Subcutaneous adipose tissue (tissue), 4 donors: ENCODE results near the gene DYNC1I1. TPM values are rescaled to one million over a fixed set of nuclear protein-coding genes. Genes with fewer than 3 reads are reported as not detected.

Experiments
- total RNA-seq, 4 donors: library from RNA; depleted of rRNA; stranded (reverse); fragments of >200 nt; gene quantifications; one replicate each; pipeline ENCODE4 v1.1.0, GENCODE V29; 2016
- TF ChIP-seq, protein P1 (sequence below): fragments of 450-650 bp; IDR thresholded peaks from one replicate; pipeline ENCODE4 v1.5.1; 2016; ENCODE audit warnings: low read depth, mild to moderate bottlenecking, control low read depth, antibody characterized with exemption, moderate library complexity

The DYNC1I1 gene
- total RNA-seq, 4 donors from 2014 or later: 4.5 to 8.1 (median 5.1) TPM

DNA sequence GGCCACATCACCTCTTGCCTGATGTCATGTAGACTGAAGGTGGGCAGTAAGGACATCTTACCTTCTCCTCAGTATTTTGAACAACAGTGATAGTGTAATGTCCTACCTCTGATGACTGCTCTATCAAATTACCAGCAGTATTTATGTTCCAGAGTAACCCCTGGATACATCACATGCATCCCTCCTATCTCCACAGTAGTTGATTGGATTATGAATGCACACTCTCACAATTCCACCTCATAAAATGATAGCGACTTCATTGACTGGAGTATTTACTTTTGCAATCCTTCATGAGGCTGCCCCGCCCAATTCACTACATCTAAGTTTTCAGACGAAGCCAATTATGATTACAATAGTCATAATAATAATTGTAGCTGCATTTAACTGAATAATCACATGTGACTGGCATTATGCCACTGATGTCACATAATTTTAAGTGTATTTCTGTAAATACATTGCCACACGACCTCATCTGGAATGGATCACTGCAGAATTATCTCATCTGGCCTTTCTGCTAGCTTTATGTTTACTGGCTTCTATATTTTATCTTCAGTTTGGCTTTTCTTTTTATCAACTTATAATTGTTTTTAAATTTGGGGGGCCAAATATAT lies 280.6 kb downstream of the DYNC1I1 start:
- TF ChIP-seq, protein P1, sequence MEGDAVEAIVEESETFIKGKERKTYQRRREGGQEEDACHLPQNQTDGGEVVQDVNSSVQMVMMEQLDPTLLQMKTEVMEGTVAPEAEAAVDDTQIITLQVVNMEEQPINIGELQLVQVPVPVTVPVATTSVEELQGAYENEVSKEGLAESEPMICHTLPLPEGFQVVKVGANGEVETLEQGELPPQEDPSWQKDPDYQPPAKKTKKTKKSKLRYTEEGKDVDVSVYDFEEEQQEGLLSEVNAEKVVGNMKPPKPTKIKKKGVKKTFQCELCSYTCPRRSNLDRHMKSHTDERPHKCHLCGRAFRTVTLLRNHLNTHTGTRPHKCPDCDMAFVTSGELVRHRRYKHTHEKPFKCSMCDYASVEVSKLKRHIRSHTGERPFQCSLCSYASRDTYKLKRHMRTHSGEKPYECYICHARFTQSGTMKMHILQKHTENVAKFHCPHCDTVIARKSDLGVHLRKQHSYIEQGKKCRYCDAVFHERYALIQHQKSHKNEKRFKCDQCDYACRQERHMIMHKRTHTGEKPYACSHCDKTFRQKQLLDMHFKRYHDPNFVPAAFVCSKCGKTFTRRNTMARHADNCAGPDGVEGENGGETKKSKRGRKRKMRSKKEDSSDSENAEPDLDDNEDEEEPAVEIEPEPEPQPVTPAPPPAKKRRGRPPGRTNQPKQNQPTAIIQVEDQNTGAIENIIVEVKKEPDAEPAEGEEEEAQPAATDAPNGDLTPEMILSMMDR: no peak

DNA sequence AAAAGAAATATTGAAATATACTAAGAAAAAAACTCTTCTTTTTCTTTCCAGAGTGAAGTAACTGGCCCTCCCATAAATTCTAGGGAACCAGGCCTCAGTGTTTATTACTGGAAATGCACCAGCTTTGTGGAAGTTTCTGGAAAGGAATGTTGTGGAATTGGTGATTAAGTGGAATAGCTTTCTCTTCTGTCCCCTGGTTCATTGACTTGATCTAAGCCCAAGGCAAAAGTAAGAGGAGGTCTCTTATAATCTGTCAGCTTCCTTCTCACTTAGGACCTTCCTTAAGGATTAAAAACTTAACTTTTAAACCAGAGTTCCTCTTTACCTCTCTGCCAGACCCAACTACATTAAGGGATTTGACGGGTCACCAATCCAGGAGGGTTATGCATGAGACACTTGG lies 283.4 kb downstream of the DYNC1I1 start:
- TF ChIP-seq, protein P1: no peak

DNA sequence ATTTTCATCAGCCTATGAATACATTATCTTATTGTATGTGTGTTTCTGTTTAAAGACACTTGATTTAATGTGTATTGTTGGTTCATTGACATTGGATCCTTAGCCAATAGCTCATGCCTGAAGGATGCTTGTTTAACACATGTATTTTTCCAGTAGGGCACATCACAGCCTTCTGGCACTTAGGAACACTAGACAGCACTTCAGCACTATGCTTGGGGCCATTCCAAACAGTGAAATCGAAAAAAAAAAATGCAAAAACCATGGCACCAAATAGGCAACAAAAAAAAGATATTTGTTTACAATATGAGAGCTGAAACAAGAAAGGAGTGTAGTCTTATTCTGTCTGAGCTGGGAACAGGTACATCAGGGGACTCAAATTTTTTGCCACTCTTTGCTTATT lies 286.7 kb downstream of the DYNC1I1 start:
- TF ChIP-seq, protein P1: no peak

DNA sequence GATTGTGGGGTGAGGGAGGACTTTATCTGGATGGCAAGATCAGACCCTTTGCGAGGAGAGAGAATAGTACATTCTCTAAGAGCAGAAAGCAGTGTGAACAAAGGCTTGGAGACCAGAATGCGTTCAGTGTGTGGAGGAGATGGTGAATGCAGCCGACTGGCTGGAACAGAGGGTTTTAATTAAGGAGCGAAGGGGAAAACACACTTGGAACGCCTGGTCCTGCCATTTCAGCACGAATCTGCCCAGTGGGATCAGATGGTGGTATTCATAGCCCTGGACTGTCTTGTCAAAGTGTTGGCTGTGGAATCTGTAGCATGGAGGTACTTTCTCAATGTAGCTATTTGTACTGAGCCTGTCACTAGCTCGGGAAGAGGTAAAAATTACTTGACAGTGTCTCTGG lies 288.7 kb downstream of the DYNC1I1 start:
- TF ChIP-seq, protein P1: no peak

DNA sequence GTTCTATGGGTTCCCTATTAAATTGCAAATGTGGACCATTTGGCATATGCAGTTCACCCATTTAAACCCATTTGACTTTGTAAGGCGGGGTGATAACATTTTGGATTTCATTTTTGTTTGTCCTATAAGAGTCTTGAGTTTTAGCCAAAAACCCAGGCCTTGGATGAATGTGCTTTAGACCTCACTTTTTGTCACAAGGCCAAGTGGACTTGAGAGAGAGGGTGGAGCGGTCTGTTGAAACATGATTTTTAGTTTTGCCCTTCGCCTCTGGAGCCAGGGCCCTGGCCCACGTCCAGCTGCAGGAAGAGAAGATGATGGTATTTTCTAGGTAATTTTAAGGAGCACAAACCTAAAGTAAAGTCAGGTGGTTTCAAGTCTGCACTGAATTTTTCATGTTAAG lies 289.5 kb downstream of the DYNC1I1 start:
- TF ChIP-seq, protein P1: no peak

DNA sequence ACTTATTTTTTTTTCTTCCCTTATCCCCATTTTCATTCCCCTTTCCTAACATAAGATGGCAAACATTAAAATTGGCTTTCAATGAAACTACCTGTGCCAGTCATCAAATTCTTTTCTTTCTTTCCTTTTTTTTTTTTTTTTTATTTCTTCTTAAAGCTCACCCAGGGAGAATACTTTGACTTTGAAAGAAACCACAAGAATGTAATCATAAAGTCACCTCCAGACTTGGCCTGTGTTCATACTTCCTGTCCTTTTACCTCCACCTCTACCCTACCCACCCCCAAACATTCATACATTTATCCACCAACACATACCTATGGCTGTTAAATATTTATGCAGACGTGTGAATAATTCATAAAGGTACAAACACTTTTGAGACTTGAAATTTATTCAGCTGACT lies 295.0 kb downstream of the DYNC1I1 start:
- TF ChIP-seq, protein P1: no peak

DNA sequence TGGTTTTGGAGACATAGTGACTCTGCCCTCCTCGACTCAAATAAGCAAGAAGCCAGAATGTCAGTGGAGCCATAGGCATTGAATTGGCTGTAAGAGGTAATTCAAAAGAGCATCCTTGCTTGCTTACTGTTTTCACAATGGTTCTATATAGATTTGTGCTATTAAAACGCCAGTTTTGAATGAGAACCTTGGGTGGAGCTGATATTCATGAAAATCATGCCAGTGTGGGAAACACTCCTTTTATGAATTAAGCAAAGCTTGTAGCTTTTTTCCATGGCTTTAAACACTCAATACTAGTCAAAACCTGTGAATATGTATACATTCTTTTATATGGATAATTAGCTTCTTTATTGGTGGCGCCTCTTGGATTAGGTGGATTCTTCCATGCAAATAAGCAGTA lies 297.0 kb downstream of the DYNC1I1 start:
- TF ChIP-seq, protein P1: no peak
